ENCODE results near the gene ITIH4.

- TF ChIP-seq CTCF (conservative IDR thresholded peaks at IDR 0.05; ENCODE audit: low read length) = no peak
- no peak for TF ChIP-seq EZH2phosphoT487 (IDR thresholded peaks at IDR 0.05; ENCODE audit: borderline replicate concordance)
These were observed 35.5 kb upstream of the ITIH4 start for GRCh38 chr3:52865994-52866393.
